GM19238 (cell line): Measurements from ENCODE around the gene SLC24A3.

Experiments
- DNase-seq: peaks from one replicate; pipeline ENCODE4 v3.0.0; 2011; ENCODE audit warnings: low spot score; ENCODE audit not compliant: insufficient read length

Gene SLC24A3

GRCh38 chr20:19212469-19212815 is at the start of gene SLC24A3:
SLC24A3 (plus strand) TSS chr20:19212642.
- no peak for DNase-seq

GRCh38 chr20:19170148-19170547 is 42.3 kb upstream of the SLC24A3 start:
- no peak for DNase-seq

GRCh38 chr20:19172637-19173036 is 39.8 kb upstream of the SLC24A3 start:
- no peak for DNase-seq

- DNase-seq: no peak
Observed at GRCh38 chr20:19176470-19177052, 35.9 kb upstream of the SLC24A3 start.

- no peak for DNase-seq
Observed at GRCh38 chr20:19181552-19181951, 30.9 kb upstream of the SLC24A3 start.

- DNase-seq: no peak
Observed at GRCh38 chr20:19185083-19185482, 27.4 kb upstream of the SLC24A3 start.

GRCh38 chr20:19193349-19193748 is 19.1 kb upstream of the SLC24A3 start:
- DNase-seq: no peak

- peak; percentile 36 for DNase-seq
Observed at GRCh38 chr20:19205981-19206396, 6.5 kb upstream of the SLC24A3 start.

- no peak for DNase-seq
Observed at GRCh38 chr20:19207541-19207940, 4.9 kb upstream of the SLC24A3 start.

- no peak for DNase-seq
Observed at GRCh38 chr20:19210391-19211155, 1.9 kb upstream of the SLC24A3 start.

- DNase-seq: no peak
Observed at GRCh38 chr20:19211252-19211651, 1.2 kb upstream of the SLC24A3 start.

- no peak for DNase-seq
Observed at GRCh38 chr20:19211661-19212468, 577 bp upstream of the SLC24A3 start.

GRCh38 chr20:19212821-19213502 is 520 bp downstream of the SLC24A3 start:
- DNase-seq: peak; percentile 30

GRCh38 chr20:19213946-19214490 is 1.6 kb downstream of the SLC24A3 start:
- DNase-seq: no peak

GRCh38 chr20:19218411-19218810 is 6.0 kb downstream of the SLC24A3 start:
- DNase-seq: no peak

- no peak for DNase-seq
Observed at GRCh38 chr20:19222520-19223040, 10.1 kb downstream of the SLC24A3 start.

- no peak for DNase-seq
Observed at GRCh38 chr20:19223640-19224039, 11.2 kb downstream of the SLC24A3 start.

- no peak for DNase-seq
Observed at GRCh38 chr20:19231359-19232035, 19.1 kb downstream of the SLC24A3 start.

- no peak for DNase-seq
Observed at GRCh38 chr20:19232997-19233794, 20.8 kb downstream of the SLC24A3 start.
